HL-60 (cell line): ENCODE results near the gene CPTP.

Source experiments
- DNase-seq, 2 experiments: peaks; one replicate each; pipeline ENCODE4 v3.0.0-alpha.2; 2010 to 2020; ENCODE audit warnings: low read depth in 1 of 2, low spot score in 1 of 2
- H3K27ac ChIP-seq: fragments of 250-450 bp; sonication (Bioruptor Pico); replicated peaks from 2 replicates; pipeline ENCODE4 v1.5.1; 2020; ENCODE audit warnings: mild to moderate bottlenecking, moderate library complexity
- H3K27me3 ChIP-seq: fragments of 250-450 bp; sonication (Bioruptor Pico); 2 replicates; pipeline ENCODE4 v1.5.1; 2021; ENCODE audit warnings: mild to moderate bottlenecking, moderate library complexity; ENCODE audit not compliant: insufficient read depth, poor library complexity, severe bottlenecking
- H3K4me3 ChIP-seq: replicated peaks from 2 replicates; pipeline ENCODE4 v1.5.1; 2011; ENCODE audit warnings: mild to moderate bottlenecking, control low read depth, low read length; ENCODE audit not compliant: insufficient read depth
- CTCF ChIP-seq: IDR thresholded peaks from one replicate; pipeline ENCODE4 v1.5.1; 2011; ENCODE audit warnings: low read length, control low read depth, inconsistent platforms; ENCODE audit not compliant: insufficient read depth
- GABPA ChIP-seq: IDR thresholded peaks from 2 replicates; pipeline ENCODE4 v1.6.1; 2012; ENCODE audit warnings: low read depth
- POLR2AphosphoS5 ChIP-seq: IDR thresholded peaks from 2 replicates; pipeline ENCODE4 v1.6.1; 2012; ENCODE audit warnings: low read depth
- REST ChIP-seq: IDR thresholded peaks from 2 replicates; pipeline ENCODE4 v1.6.1; 2012; ENCODE audit warnings: low read depth; ENCODE audit not compliant: insufficient replicate concordance
- SPI1 ChIP-seq: IDR thresholded peaks from 2 replicates; pipeline ENCODE4 v1.6.1; 2012; ENCODE audit warnings: low read depth, mild to moderate bottlenecking, borderline replicate concordance

The CPTP gene

GRCh38 chr1:1290238-1290731, 34.3 kb upstream of the CPTP start:
- Histone ChIP-seq H3K27ac (no peak overlapping the region), H3K4me3 (no peak overlapping the region), H3K27me3 (no peaks in the 10 kb centered on the region)
- peak in 1 of 2 experiments; percentile 73 for DNase-seq
- TF ChIP-seq SPI1 (no peak), CTCF (peak; percentile 47)

- Histone ChIP-seq H3K27ac (no peak overlapping the region), H3K27me3 (no peaks in the 10 kb centered on the region), H3K4me3 (no peak overlapping the region)
- DNase-seq: no peak
- TF ChIP-seq REST: no peak
- no peak for TF ChIP-seq POLR2AphosphoS5
- no peak for TF ChIP-seq CTCF
- TF ChIP-seq GABPA: no peak
- TF ChIP-seq SPI1: no peak
These were observed 33.5 kb upstream of the CPTP start for GRCh38 chr1:1291023-1291528.

GRCh38 chr1:1291548-1292441, 32.8 kb upstream of the CPTP start:
- no peak overlapping the region for H3K4me3 ChIP-seq

More at GRCh38 chr1:1291548-1292441, 32.8 kb upstream of the CPTP start:
- no peaks in the 10 kb centered on the region for H3K27me3 ChIP-seq
- no peak for TF ChIP-seq SPI1
- TF ChIP-seq CTCF: peak; percentile 34
- no peak for TF ChIP-seq REST
- TF ChIP-seq GABPA: no peak
- TF ChIP-seq POLR2AphosphoS5: peak; percentile 43
- no peak overlapping the region for H3K27ac ChIP-seq
- DNase-seq: peak in 1 of 2 experiments; percentile 69
